ENCODE measurements around the gene ABCG4. TPM values are rescaled to one million over a fixed set of nuclear protein-coding genes. Genes with fewer than 3 reads are reported as not detected.
A peak's percentile ranks its signal among the peaks of the same experiment; 100 is the strongest.

Gene ABCG4
- 2.3 and 2.9 TPM in 2 replicates for total RNA-seq (2021; fragmentation: NEBNext Ultra II Directional; extraction: Animal tissue kit (Norgen Biotek cat#: 25700))
- 1.8 and 2.9 TPM in 2 replicates for polyA plus RNA-seq (2011; rRNA removed)
- 1.3 TPM for polyA plus RNA-seq (2011; cell fraction: cytosol; rRNA removed)
- 4.5 TPM for polyA plus RNA-seq (2011; cell fraction: nucleus; rRNA removed)
- polyA plus RNA-seq (2012, experiment 1 of 2), result 1.5 to 2.0 TPM (median 1.9 TPM) in 4 replicates
- 1.0 TPM for polyA plus RNA-seq (2012, experiment 2 of 2)
- polyA plus RNA-seq (2013, experiment 1 of 2), result 1.5 TPM
- 1.5 TPM for polyA plus RNA-seq (2013, experiment 2 of 2)
- 2.5 and 3.1 TPM in 2 replicates for polyA minus RNA-seq (2011; rRNA and poly(A)+ RNA removed)
- 1.0 TPM for polyA minus RNA-seq (2011; cell fraction: cytosol; rRNA and poly(A)+ RNA removed)
- 2.5 TPM for polyA minus RNA-seq (2011; cell fraction: nucleus; rRNA and poly(A)+ RNA removed)
- long read RNA-seq, experiment 1, partial matches to known transcripts, result 0 of 2 reads
- long read RNA-seq, experiment 1, other reads (novel, unspliced or antisense), result 2 of 2 reads
- long read RNA-seq, experiment 2, partial matches to known transcripts, result 0 of 2 reads
- long read RNA-seq, experiment 2, other reads (novel, unspliced or antisense), result 2 of 2 reads

GRCh38 chr11:119149018-119149785 is at the start of gene ABCG4:
TSS of gene ABCG4 (plus strand) at chr11:119149052. CDS start at chr11:119149966, 914 bp downstream.
- no peak within 1 kb of the TSS for H3K14ac ChIP-seq (ENCODE audit: insufficient read length)
- TF ChIP-seq KDM4A (IDR thresholded peaks at IDR 0.05; ENCODE audit: low read depth, low read length, severe bottlenecking), result peak; percentile 53

More at GRCh38 chr11:119149018-119149785, at the start of gene ABCG4:
- Histone ChIP-seq H3K27ac (ENCODE audit: low read depth, low read length) (no peak within 1 kb of the TSS), H3K4me3 (ENCODE audit: extremely low read depth in 1 of 4, insufficient read depth in 2 of 4, low read depth in 3 of 4, low read length in 4 of 4) (peak within 1 kb of the TSS; percentile 35 to 83 (median 66)), H3K18ac (ENCODE audit: extremely low read depth, low read length) (peak within 1 kb of the TSS; percentile 15), H4K91ac (replicated peaks; ENCODE audit: insufficient read length, low read length) (no peak within 1 kb of the TSS), H4K20me1 (replicated peaks in 1 of 2; ENCODE audit: control insufficient read depth in 1 of 2, insufficient read depth in 2 of 2, low read length in 2 of 2) (no peaks in the 10 kb centered on the region), H2BK12ac (ENCODE audit: low read depth, low read length) (peak within 1 kb of the TSS; percentile 65; the same call in 1 of the 2 replicates), H2BK15ac (ENCODE audit: low read length) (peak within 1 kb of the TSS; percentile 32; the same call in 1 of the 2 replicates), H4K5ac (ENCODE audit: insufficient read length, low read depth, low read length) (no peak within 1 kb of the TSS), H2BK5ac (ENCODE audit: low read depth, low read length) (no peak within 1 kb of the TSS), H3K23me2 (ENCODE audit: low read depth, low read length) (peaks cover 12% of the 10 kb centered on the region; the same call in 1 of the 2 replicates), H2AFZ (ENCODE audit: low read length) (peak within 1 kb of the TSS; percentile 28), H3K4me1 (replicated peaks in 1 of 4; ENCODE audit: control insufficient read depth in 3 of 4, insufficient read depth in 4 of 4, low read length in 3 of 4) (peaks cover 5 to 16% (median 11%) of the 10 kb centered on the region in 4 experiments), H3K4me2 (ENCODE audit: insufficient read depth in 1 of 2, low read depth in 2 of 2, low read length in 2 of 2) (peak within 1 kb of the TSS; percentile 90 to 96), H3K9me3 (ENCODE audit: insufficient read depth in 2 of 2, low read depth in 1 of 2, low read length in 1 of 2) (no peaks in the 10 kb centered on the region), H3K79me2 (ENCODE audit: control insufficient read depth in 1 of 2, insufficient read depth in 2 of 2, low read length in 2 of 2) (no peaks in the 10 kb centered on the region), H3K36me3 (ENCODE audit: control insufficient read depth in 2 of 4, insufficient read depth in 4 of 4, low read length in 3 of 4) (no peaks in the 10 kb centered on the region), H3K4ac (replicated peaks; ENCODE audit: insufficient read length, low read depth, low read length) (no peak within 1 kb of the TSS), H3K23ac (ENCODE audit: insufficient read length) (no peak within 1 kb of the TSS), H3K9ac (replicated peaks in 1 of 4; ENCODE audit: extremely low read depth in 1 of 4, low read depth in 3 of 4, low read length in 3 of 4) (peak within 1 kb of the TSS in 1 of 4 experiments; percentile 9; a peak in 1 of 7 replicates), H3K79me1 (ENCODE audit: low read depth, low read length) (no peaks in the 10 kb centered on the region), H3K27me3 (replicated peaks in 1 of 4; ENCODE audit: control insufficient read depth in 3 of 4, extremely low read depth in 1 of 4, insufficient read depth in 3 of 4, low read length in 3 of 4) (peaks cover 16 to 42% (median 33%) of the 10 kb centered on the region in 4 experiments), H3K56ac (replicated peaks; ENCODE audit: insufficient read length, low read depth, low read length) (no peak within 1 kb of the TSS), H2BK120ac (replicated peaks; ENCODE audit: low read depth, low read length) (no peak within 1 kb of the TSS), H2BK20ac (ENCODE audit: low read length) (peak within 1 kb of the TSS; percentile 21; the same call in 1 of the 2 replicates), H2AK5ac (ENCODE audit: low read depth, low read length) (no peak within 1 kb of the TSS), H4K8ac (ENCODE audit: extremely low read depth, insufficient read depth, low read length) (no peak within 1 kb of the TSS)
- 3% methylated on average over 37 of the region's 73 CpGs; no CpG with 5 or more reads in 1 of the 2 experiments for WGBS, 2 experiments (ENCODE audit: extremely low coverage in 1 of 2, insufficient coverage in 1 of 2, insufficient read length in 1 of 2, insufficient replicate concordance in 2 of 2, low coverage in 1 of 2, low lambda C conversion rate in 2 of 2, missing lambda C conversion rate in 1 of 2)
- FAIRE-seq (no peak), DNase-seq (ENCODE audit: low read depth in 1 of 2, low spot score in 2 of 2) (peak in 1 of 2 experiments; percentile 69)
- ChIA-PET POLR2A (ENCODE audit: partially characterized antibody) (interaction anchor here (0.6 to 7.7 kb wide), 9 partner anchors 8 to 177 kb away, joined by 3 to 58 read pairs (median 4); partner anchors contain the start of genes HINFP, HMBS and NLRX1), CTCF (ENCODE audit: partially characterized antibody) (interaction anchor here (0.7 to 23.6 kb wide), 11 partner anchors 6 to 136 kb away, joined by 3 to 389 read pairs (median 6); partner anchors contain the start of genes C2CD2L, CBL, NHERF4 and NLRX1)

All from H1 (cell line).